ENCODE measurements around the gene CDH19. TPM values are rescaled to one million over a fixed set of nuclear protein-coding genes. Genes with fewer than 3 reads are reported as not detected.

Gene CDH19
- total RNA-seq, 1 experiment from 2014 or later, result not detected

- TF ChIP-seq CTCF (IDR thresholded peaks at IDR 0.05 in 2 of 3, conservative IDR thresholded peaks at IDR 0.05 in 1 of 3; ENCODE audit: borderline replicate concordance in 1 of 3, insufficient read depth in 1 of 3, low read depth in 2 of 3, low read length in 2 of 3), result no peak
- no peak for TF ChIP-seq JUND (IDR thresholded peaks at IDR 0.05)
- no peak for TF ChIP-seq EZH2phosphoT487 (IDR thresholded peaks at IDR 0.05; ENCODE audit: borderline replicate concordance)
- TF ChIP-seq RAD21 (IDR thresholded peaks at IDR 0.05; ENCODE audit: low read depth), result no peak
- TF ChIP-seq CBX3 (IDR thresholded peaks at IDR 0.05; ENCODE audit: low read depth), result no peak
- no peak for TF ChIP-seq TCF7L2 (IDR thresholded peaks at IDR 0.05; ENCODE audit: borderline replicate concordance, extremely low read depth, insufficient read depth, insufficient read length)
- TF ChIP-seq ZBTB33 (IDR thresholded peaks at IDR 0.05; ENCODE audit: extremely low read depth, insufficient replicate concordance, low read length), result no peak
- no peak for TF ChIP-seq ELF1 (IDR thresholded peaks at IDR 0.05; ENCODE audit: borderline replicate concordance, low read depth)
- TF ChIP-seq EGR1 (IDR thresholded peaks at IDR 0.05; ENCODE audit: low read depth), result no peak
Observed at GRCh38 chr18:66511289-66511688, 92.6 kb downstream of the CDH19 start (continued).

- H3K27ac ChIP-seq (ENCODE audit: low read depth, low read length), result no peak overlapping the region
- intact Hi-C loops (cut with micrococcal nuclease), result no loop called here
Observed at GRCh38 chr18:66510357-66511045, 93.4 kb downstream of the CDH19 start.

More at GRCh38 chr18:66510357-66511045, 93.4 kb downstream of the CDH19 start:
- peaks cover 5 to 22% of the 10 kb centered on the region in 2 experiments; a peak in 3 of 4 replicates for H3K9me3 ChIP-seq (ENCODE audit: control insufficient read depth in 1 of 2, insufficient read depth in 1 of 2, low read depth in 1 of 2, low read length in 2 of 2)
- ChIA-PET RAD21 (ENCODE audit: low non-redundant PET in 1 of 2, low total read pairs in 2 of 2, uncharacterized antibody in 2 of 2, unreplicated experiment in 2 of 2) (no interaction called here), CTCF (no interaction called here), POLR2A (no interaction called here)
- no peak overlapping the region for H3K4me3 ChIP-seq (replicated peaks in 1 of 2; ENCODE audit: low read depth in 1 of 2, low read length in 2 of 2)
- no peak overlapping the region for H3K9ac ChIP-seq (ENCODE audit: low read length)
- no TSS peak for BruUV-seq (replicated peaks)
- TF ChIP-seq REST (IDR thresholded peaks at IDR 0.05; ENCODE audit: low read depth), result no peak
- TF ChIP-seq CBX3 (IDR thresholded peaks at IDR 0.05; ENCODE audit: low read depth), result no peak
- TF ChIP-seq POLR2A (IDR thresholded peaks at IDR 0.05; ENCODE audit: borderline replicate concordance, extremely low read depth, insufficient read depth, insufficient read length), result no peak
- no peak for TF ChIP-seq CEBPB (IDR thresholded peaks at IDR 0.05; ENCODE audit: low read depth)
- TF ChIP-seq FOSL1 (IDR thresholded peaks at IDR 0.05; ENCODE audit: low read depth), result no peak
- no peak for TF ChIP-seq POLR2AphosphoS5 (IDR thresholded peaks at IDR 0.05; ENCODE audit: low read depth, low read length)
- no peak for TF ChIP-seq ZBTB33 (IDR thresholded peaks at IDR 0.05; ENCODE audit: extremely low read depth, insufficient replicate concordance, low read length)
- TF ChIP-seq RAD21 (IDR thresholded peaks at IDR 0.05; ENCODE audit: low read depth), result no peak
- no peak for TF ChIP-seq ELF1 (IDR thresholded peaks at IDR 0.05; ENCODE audit: borderline replicate concordance, low read depth)
- ATAC-seq (no peak), DNase-seq (ENCODE audit: low read depth, low spot score) (no peak)
- H3K4me2 ChIP-seq (ENCODE audit: low read length), result no peak overlapping the region
- H3K79me2 ChIP-seq (ENCODE audit: insufficient read depth, low read length), result no peaks in the 10 kb centered on the region
- H2AFZ ChIP-seq (ENCODE audit: low read depth, low read length, poor library complexity, severe bottlenecking), result no peak overlapping the region
- H3K9me2 ChIP-seq (ENCODE audit: insufficient read depth), result no peaks in the 10 kb centered on the region
- no peaks in the 10 kb centered on the region for H3K36me3 ChIP-seq (ENCODE audit: control insufficient read depth in 1 of 2, insufficient read depth in 2 of 2, low read length in 2 of 2)
- no peaks in the 10 kb centered on the region for H3K27me3 ChIP-seq (ENCODE audit: insufficient read depth, low read length)
- H3K4me1 ChIP-seq (ENCODE audit: control insufficient read depth in 1 of 2, insufficient read depth in 2 of 2, low read length in 2 of 2), result no peaks in the 10 kb centered on the region
- no peaks in the 10 kb centered on the region for H4K20me1 ChIP-seq (ENCODE audit: insufficient read depth)

Data from HCT116 (cell line).